ENCODE data around the gene KLHL35. TPM values are rescaled to one million over a fixed set of nuclear protein-coding genes. Genes with fewer than 3 reads are reported as not detected.
A peak's percentile ranks its signal among the peaks of the same experiment; 100 is the strongest.

The KLHL35 gene
- total RNA-seq, 2 donors from 2014 or later: 0.37 TPM; not detected in 1

DNA sequence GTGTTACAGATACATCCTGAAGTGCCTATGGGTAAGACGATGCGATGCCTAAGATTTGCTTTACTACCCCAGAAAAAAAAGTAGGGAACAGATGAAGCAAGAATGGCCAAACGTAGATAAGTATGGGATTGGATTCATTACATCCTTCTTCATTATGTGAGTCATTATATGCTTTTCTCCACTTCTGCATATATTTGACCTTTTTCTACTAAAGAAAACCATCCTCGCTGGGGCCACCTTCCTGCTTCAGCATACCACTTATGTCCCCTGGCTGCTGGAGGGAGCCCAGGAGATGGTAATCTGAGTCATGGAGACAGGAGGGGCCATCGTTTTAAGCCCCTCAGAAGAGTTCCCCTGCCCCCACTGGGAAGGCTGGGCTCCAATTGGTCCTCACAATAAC is 14.4 kb upstream of the KLHL35 start:
- intact Hi-C loops (cut with DNase I, micrococcal nuclease): loop anchor here in 1 of 2 donors (5.0 kb wide), 1 partner anchor 85 kb away; no protein-coding TSS in a partner anchor
- DNase-seq: no peak
- ATAC-seq: no peak

GRCh38 chr11:75445315-75445953 is 12.4 kb upstream of the KLHL35 start:
- intact Hi-C loops (cut with DNase I, micrococcal nuclease): loop anchor here in 1 of 2 donors (5.0 kb wide), 1 partner anchor 87 kb away; no protein-coding TSS in a partner anchor
- ATAC-seq (peak; percentile 81), DNase-seq (peak in 1 of 2 donors; percentile 81)

DNA sequence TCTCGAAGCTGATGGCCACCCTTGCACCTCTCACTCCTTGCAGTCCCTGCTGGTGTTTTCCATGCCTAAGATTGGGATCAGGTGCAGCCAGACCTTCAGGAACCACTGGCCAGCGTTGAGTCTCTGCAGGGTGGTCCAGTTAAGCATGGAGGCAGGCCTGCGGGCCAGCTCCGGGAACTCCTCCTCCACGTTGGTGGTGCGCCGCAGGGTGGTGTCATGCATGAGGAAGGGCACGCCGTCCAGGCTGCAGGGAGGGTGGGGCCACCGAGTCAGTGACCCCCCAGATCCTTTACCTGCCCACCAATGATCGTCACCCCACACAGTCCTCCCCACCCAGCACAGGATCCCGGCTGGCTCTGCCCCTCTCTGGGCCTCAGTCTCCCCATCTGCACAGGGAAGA is 10.0 kb upstream of the KLHL35 start:
- DNase-seq (no peak), ATAC-seq (no peak)
- intact Hi-C loops (cut with DNase I, micrococcal nuclease): loop anchor here in 1 of 2 donors (5.0 kb wide), 1 partner anchor 89 kb away; no protein-coding TSS in a partner anchor

DNA sequence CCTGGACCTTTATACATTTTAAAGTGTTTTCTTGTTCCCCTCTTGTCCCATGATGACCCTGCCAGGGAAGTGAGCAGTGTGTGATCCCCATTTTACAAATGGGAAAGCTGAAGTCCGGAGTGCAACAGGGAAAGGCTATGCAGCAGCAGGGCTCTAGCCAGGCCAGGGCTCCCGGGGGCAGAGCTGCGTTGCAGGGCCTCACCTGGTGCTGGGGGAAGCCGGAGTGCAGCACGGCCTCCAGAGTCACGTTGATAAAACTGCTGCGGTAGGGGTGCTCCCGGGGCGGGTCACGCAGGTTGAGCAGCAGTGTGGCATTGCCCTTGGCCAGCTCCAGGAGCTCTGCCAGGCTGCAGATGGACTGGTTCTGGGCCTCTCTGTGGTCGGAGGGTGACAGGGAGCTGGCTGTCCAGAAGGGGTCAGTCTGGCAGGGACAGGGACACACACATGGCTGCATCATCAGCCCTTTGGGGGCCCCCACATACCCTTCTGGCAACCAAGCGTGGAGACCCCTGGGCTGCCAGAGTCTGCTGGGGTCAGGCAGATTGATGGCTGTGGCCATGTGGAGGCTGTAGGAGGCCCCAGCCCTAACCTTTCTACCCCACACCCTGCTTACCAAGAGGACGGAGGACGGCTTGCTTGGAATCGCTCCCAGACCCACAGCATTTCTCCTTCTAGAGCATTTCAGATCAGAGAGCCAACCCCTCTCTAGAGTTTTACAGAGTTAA is 9.3 kb upstream of the KLHL35 start:
- intact Hi-C loops (cut with DNase I, micrococcal nuclease): loop anchor here in 1 of 2 donors (5.0 kb wide), 1 partner anchor 90 kb away; no protein-coding TSS in a partner anchor
- DNase-seq (no peak), ATAC-seq (no peak)

GRCh38 chr11:75441804-75442132 is 8.8 kb upstream of the KLHL35 start:
- DNase-seq (no peak), ATAC-seq (no peak)
- intact Hi-C loops (cut with DNase I, micrococcal nuclease): loop anchor here in 1 of 2 donors (5.0 kb wide), 1 partner anchor 91 kb away; no protein-coding TSS in a partner anchor

- DNase-seq (no peak), ATAC-seq (no peak)
- intact Hi-C loops (cut with DNase I, micrococcal nuclease): loop anchor here in 1 of 2 donors (5.0 kb wide), 1 partner anchor 91 kb away; no protein-coding TSS in a partner anchor
These were observed 8.2 kb upstream of the KLHL35 start for GRCh38 chr11:75440960-75441803.

DNA sequence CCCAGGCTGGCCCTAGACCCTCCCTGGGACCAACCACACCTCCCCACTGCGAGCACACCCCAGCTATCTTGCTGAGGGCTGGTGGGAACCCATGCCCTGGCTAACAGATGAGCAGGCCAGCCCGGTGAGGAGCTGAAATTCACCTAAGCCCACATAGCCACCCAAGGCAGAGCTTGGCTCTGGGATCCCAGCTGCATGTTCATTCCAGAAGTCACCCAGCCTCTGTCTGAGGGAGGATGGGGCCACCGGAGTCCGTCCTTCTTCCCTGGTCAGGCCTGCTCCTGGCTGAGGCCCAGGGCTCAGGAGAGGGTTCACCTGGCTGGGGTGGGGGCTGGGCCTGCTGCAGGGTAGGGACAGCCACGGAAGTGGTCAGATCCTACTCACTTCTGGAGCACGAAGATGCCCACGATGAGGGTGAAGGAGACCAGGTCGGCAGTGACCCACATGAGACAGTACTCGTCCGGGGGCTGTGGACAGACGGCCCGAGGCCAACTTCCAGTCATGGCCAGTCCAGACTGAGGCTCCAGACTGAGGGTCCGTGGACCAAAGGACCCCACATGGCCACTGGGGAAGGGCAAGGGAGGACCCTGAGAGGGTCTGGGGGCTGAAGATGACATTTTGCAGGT is 6.6 kb upstream of the KLHL35 start:
- ATAC-seq (no peak), DNase-seq (no peak)
- intact Hi-C loops (cut with DNase I, micrococcal nuclease): loop anchor here in 1 of 2 donors (5.0 kb wide), 1 partner anchor 93 kb away; no protein-coding TSS in a partner anchor

- intact Hi-C loops (cut with DNase I, micrococcal nuclease): no loop called here
- ATAC-seq (no peak), DNase-seq (no peak)
These were observed 6.0 kb upstream of the KLHL35 start for GRCh38 chr11:75439026-75439425.

DNA sequence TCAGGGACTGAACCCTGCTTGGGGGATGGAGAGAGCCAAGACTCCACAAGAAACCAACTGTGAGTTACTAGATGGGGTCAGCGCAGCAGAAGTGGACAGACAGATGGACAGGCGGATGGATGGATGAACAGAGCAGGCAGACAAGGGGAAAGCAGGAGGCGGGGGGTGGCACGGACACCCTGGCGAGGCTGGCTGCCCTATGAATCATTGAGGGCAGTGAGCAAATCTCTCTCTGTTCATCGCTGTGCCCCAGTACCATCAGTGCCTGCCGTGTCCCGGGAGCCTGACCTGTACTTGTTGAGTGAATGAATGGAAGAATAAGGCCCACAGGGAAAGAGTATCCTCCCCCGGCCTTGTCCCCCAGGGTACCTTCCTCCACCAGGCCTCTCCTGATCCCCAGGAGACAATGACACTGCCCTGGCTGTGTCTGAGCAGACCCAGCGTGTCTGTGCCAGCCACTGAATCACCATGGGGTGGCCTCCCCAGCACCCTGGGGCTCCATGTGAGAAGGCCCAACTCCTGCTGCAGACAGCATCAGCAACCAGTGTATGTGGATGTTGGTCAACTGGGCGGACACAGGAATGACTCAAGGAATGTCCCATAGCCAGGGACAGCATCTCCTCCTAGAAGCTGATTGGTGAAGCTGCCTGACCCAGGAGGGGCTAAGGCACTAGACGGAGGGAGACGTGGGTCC is 5.1 kb upstream of the KLHL35 start:
- no peak for ATAC-seq
- no peak for DNase-seq
- intact Hi-C loops (cut with DNase I, micrococcal nuclease): no loop called here

DNA sequence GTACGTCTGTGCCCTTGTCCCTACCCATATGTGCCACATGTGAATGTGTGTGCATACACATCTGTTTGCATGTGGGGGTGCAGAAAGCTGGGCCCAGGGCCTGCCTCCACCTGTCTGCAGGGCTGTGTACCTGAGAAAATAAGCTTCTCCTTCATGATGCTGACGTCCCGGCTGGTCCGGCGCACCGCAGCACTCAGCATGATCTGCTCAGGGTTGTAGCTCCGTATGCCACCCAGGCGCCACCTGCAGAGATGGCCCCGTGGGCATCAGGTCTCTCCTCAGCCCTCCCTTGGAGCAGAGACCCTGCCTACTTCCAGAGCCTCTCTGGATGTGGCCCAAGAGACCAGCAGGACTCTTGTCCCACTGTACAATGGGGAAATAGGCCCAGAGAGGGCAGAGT is 3.8 kb upstream of the KLHL35 start:
- intact Hi-C loops (cut with DNase I, micrococcal nuclease): no loop called here
- ATAC-seq (no peak), DNase-seq (no peak)

DNA sequence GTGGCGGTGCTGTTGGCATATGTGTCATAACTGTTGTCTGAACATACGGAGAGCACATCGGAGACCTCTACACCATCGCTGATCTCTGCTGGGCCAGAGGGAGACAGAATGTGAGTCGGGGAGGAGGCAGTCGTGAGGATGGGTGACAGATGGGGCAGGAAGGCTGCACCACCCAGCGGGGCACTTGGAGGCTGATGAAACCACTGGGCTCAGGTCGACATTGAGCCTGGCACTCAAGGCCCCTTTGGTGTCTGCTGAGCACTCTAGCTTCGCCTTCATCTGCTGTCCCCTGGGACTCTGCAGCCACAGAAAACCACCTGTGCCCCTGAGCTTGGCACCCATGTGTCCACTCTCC is 2.5 kb upstream of the KLHL35 start:
- DNase-seq (no peak), ATAC-seq (no peak)
- intact Hi-C loops (cut with DNase I, micrococcal nuclease): no loop called here

DNA sequence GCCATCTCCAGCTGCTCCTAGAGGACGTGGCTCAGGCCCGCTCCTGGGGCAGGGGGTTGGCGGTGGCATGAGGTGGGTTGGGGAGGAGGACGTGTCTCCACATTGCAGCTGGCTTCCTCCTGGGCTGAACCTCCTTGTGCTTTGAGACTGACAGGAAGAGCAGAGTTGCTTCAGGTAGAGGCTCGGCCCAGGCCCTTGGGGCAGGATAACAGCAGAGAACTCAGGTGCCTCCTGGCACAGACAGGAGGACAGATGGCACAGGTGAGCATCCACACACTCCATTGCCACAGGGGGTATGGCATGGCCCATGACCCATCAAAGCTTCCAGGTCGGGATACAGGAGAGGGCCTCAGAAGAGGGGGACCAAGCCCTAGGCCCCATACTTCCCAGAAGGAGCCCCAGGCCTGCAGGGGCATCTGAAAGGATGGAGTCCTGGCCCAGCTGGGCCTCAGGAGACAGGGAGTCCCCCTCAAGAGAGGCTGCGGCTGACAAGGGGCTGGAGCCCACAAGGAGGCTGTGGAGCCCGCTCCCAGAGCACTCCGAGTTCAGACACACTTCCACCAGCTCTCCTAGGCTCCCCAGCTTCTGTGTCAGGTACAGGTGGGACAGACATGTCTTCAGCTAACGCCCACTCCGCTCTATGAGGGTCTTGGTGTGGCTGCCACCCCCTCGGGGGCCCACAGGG is 2.0 kb upstream of the KLHL35 start:
- intact Hi-C loops (cut with DNase I, micrococcal nuclease): no loop called here
- no peak for DNase-seq
- ATAC-seq: no peak

- DNase-seq: no peak
- intact Hi-C loops (cut with DNase I, micrococcal nuclease): no loop called here
- no peak for ATAC-seq
These were observed 1.0 kb upstream of the KLHL35 start for GRCh38 chr11:75434051-75434450.

- intact Hi-C loops (cut with DNase I, micrococcal nuclease): no loop called here
- DNase-seq: no peak
- no peak for ATAC-seq
These were observed 440 bp upstream of the KLHL35 start for GRCh38 chr11:75433443-75433842.

DNA sequence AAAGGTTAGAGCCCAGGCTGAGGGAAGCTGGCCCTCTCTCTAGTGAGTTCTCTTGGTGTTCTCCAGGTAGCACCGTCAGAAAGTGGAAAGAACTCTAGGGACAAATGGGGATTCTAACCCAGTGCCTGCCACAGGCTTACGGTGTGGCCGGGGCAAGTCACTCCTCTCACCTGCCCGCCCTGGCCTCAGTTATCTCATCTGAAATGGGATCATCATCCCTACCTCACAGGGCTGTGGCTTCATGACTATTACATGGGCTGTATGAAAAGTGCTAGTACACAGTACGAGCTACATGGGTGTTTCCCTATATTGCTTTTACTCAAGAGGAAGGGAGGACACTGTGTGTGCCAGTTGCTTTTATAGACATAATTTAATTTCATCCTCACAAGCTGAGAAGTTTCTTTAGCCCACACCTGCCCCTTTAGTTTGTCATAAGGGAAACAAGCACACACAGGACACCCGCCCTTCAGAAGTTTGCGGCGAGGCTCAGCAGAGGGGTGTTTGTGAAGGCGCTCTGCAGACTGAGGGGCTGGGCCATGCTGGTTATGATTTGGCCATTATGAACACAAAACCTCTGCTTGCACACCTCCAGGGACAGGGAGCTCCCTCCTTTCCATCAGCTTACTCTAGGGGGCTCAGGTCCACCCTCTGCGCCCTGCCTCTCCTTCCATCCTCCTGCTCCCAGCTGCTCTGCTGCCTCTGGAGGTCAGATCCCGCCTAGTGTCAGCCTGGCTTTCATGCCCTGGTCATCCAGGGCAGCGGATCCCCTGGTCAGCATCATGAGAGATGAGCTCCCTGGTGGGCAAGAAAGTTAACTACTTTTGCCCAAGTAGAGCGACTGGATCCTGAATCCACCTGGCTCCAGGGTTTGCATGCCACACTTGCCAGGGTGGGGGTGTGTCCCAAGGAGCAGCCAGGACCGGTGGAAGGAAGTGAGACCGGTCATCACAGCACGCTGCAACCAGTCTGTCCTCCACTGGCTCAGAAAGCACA is 1.2 kb downstream of the KLHL35 start:
- DNase-seq: peak in 1 of 2 donors; percentile 53
- intact Hi-C loops (cut with DNase I, micrococcal nuclease): no loop called here
- ATAC-seq: peak; percentile 43

GRCh38 chr11:75430714-75431532 is 2.1 kb downstream of the KLHL35 start:
- intact Hi-C loops (cut with DNase I, micrococcal nuclease): no loop called here
- ATAC-seq (no peak), DNase-seq (no peak)
